OCI-LY1 (cell line): Measurements from ENCODE around the gene NISCH.
A peak's percentile ranks its signal among the peaks of the same experiment; 100 is the strongest.

Experiments
- H2AFZ ChIP-seq: fragments of 200-600 bp; sonication (generic), shearing (Covaris generic); 2 replicates; pipeline ENCODE4 v1.6.0; 2014; ENCODE audit warnings: antibody characterized with exemption, mild to moderate bottlenecking, low read length
- H3F3A ChIP-seq: fragments of 200-600 bp; sonication (generic), shearing (Covaris generic); 2 replicates; pipeline ENCODE4 v1.6.0; 2014; ENCODE audit warnings: mild to moderate bottlenecking, antibody characterized with exemption, low read length, moderate library complexity; ENCODE audit not compliant: insufficient read depth
- H3K27ac ChIP-seq: fragments of 200-600 bp; sonication (generic); 2 replicates; pipeline ENCODE4 v1.5.1; 2014; ENCODE audit warnings: low read length, mixed run types, mild to moderate bottlenecking, low read depth; ENCODE audit not compliant: poor library complexity, severe bottlenecking
- H3K27me3 ChIP-seq: fragments of 200-600 bp; sonication (generic); 2 replicates; pipeline ENCODE4 v1.6.0; 2014; ENCODE audit warnings: antibody characterized with exemption, mild to moderate bottlenecking, low read length, moderate library complexity; ENCODE audit not compliant: insufficient read depth
- H3K36me3 ChIP-seq: fragments of 200-600 bp; sonication (generic); 2 replicates; pipeline ENCODE4 v1.6.1; 2014; ENCODE audit warnings: mild to moderate bottlenecking, antibody characterized with exemption, low read length, moderate library complexity, mixed read lengths; ENCODE audit not compliant: insufficient read depth
- H3K4me1 ChIP-seq: fragments of 200-600 bp; sonication (generic); 2 replicates; pipeline ENCODE4 v1.5.1; 2014; ENCODE audit warnings: mild to moderate bottlenecking, low read length, moderate library complexity; ENCODE audit not compliant: insufficient read depth, severe bottlenecking
- H3K4me2 ChIP-seq: fragments of 200-600 bp; sonication (generic), shearing (Covaris generic); 2 replicates; pipeline ENCODE4 v1.6.1; 2014; ENCODE audit warnings: low read length
- H3K4me3 ChIP-seq: fragments of 200-600 bp; sonication (generic); 2 replicates; pipeline ENCODE4 v1.5.1; 2014; ENCODE audit warnings: low read length, low read depth, mild to moderate bottlenecking, mixed read lengths; ENCODE audit not compliant: poor library complexity, severe bottlenecking
- H3K79me2 ChIP-seq: fragments of 200-600 bp; shearing (Covaris generic); 2 replicates; pipeline ENCODE4 v1.6.1; 2016; ENCODE audit warnings: mixed run types, low read length, mixed read lengths; ENCODE audit not compliant: insufficient read depth
- H3K9ac ChIP-seq: fragments of 200-600 bp; sonication (generic), shearing (Covaris generic); 2 replicates; pipeline ENCODE4 v1.6.1; 2014; ENCODE audit warnings: mild to moderate bottlenecking, low read length, mixed read lengths
- H3K9me2 ChIP-seq: fragments of 200-600 bp; sonication (generic), shearing (Covaris generic); 2 replicates; pipeline ENCODE4 v1.6.1; 2014; ENCODE audit warnings: low read depth, mild to moderate bottlenecking, low read length, mixed read lengths
- H3K9me3 ChIP-seq: fragments of 200-600 bp; shearing (Covaris generic); 2 replicates; pipeline ENCODE4 v1.6.1; 2014; ENCODE audit warnings: low read length, mixed read lengths
- H4K20me1 ChIP-seq: fragments of 200-600 bp; sonication (generic), shearing (Covaris generic); 2 replicates; pipeline ENCODE4 v1.6.0; 2016; ENCODE audit warnings: mild to moderate bottlenecking, low read length; ENCODE audit not compliant: insufficient read depth
- CTCF ChIP-seq: fragments of 200-600 bp; sonication (generic), shearing (Covaris generic); IDR thresholded peaks from 2 replicates; pipeline ENCODE4 v1.5.1; 2017; ENCODE audit warnings: mild to moderate bottlenecking, antibody characterized with exemption, low read length, moderate library complexity, mixed read lengths
- EZH2 ChIP-seq: fragments of 200-600 bp; sonication (generic), shearing (Covaris generic); IDR thresholded peaks from 2 replicates; pipeline ENCODE4 v1.8.0; 2017; ENCODE audit warnings: borderline replicate concordance, mixed run types, mild to moderate bottlenecking, antibody characterized with exemption, low read length, moderate library complexity, mixed read lengths

The NISCH gene

DNA sequence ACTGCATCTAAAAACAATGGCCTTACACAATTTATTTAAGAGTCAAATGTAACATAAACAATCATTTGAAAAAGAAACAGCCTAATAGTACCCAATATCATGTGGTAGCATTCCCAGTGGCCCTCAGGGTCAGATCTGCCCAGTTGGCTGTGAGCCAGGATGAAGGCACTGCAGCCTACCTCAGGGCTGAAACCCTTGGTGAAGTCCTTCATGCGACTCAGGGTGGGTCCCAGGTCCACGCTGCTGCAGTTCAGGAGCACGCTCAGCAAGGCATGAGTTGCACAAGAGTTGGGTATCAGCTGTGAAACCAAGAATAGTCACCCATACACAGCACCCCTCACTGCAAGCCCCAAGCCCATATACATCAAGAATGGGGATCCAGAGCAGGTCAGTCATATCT is 47.6 kb upstream of the NISCH start:
- no peak overlapping the region for H2AFZ ChIP-seq
- H3K4me3 ChIP-seq, result no peak overlapping the region
- peaks cover 10% of the 10 kb centered on the region for H3K79me2 ChIP-seq
- H3K9me3 ChIP-seq, result no peaks in the 10 kb centered on the region
- H3K27me3 ChIP-seq, result no peaks in the 10 kb centered on the region
- H3K36me3 ChIP-seq, result peaks cover 55% of the 10 kb centered on the region
- TF ChIP-seq EZH2 (no peak), CTCF (no peak)
- no peaks in the 10 kb centered on the region for H3K9me2 ChIP-seq
- no peaks in the 10 kb centered on the region for H3F3A ChIP-seq
- H4K20me1 ChIP-seq, result no peaks in the 10 kb centered on the region
- no peak overlapping the region for H3K9ac ChIP-seq
- no peak overlapping the region for H3K4me2 ChIP-seq
- peaks cover 29% of the 10 kb centered on the region for H3K4me1 ChIP-seq
- H3K27ac ChIP-seq, result no peak overlapping the region

DNA sequence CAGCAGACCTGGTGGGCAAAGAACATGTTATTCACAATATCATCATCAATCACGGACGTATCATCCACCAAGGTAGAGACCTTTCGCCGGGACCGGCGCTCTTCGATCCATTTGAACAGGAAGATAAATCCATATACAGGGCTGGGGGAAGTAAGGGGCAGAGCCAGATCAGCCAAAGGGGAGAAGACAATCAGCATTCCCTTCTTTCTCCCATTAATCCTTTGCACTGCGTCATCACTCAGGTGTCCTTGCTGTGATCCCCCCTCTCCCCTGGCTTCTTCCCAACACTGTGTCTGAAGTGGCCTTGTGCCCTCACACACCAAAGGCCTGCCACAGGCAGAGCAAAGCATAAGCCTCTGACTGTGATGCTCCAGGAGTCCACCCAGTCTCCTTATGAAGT is 46.9 kb upstream of the NISCH start:
- Histone ChIP-seq H3K4me2 (peak overlapping the region; percentile 96), H3K79me2 (peaks cover 10% of the 10 kb centered on the region), H3K27ac (no peak overlapping the region), H3K36me3 (peaks cover 48% of the 10 kb centered on the region), H3K27me3 (no peaks in the 10 kb centered on the region), H3K9me3 (no peaks in the 10 kb centered on the region), H3K9ac (no peak overlapping the region; the same call in 1 of the 2 replicates), H3K9me2 (no peaks in the 10 kb centered on the region), H3K4me3 (peak overlapping the region; percentile 98), H2AFZ (no peak overlapping the region), H4K20me1 (no peaks in the 10 kb centered on the region), H3F3A (no peaks in the 10 kb centered on the region), H3K4me1 (peaks cover 29% of the 10 kb centered on the region)
- TF ChIP-seq CTCF, result no peak
- no peak for TF ChIP-seq EZH2

DNA sequence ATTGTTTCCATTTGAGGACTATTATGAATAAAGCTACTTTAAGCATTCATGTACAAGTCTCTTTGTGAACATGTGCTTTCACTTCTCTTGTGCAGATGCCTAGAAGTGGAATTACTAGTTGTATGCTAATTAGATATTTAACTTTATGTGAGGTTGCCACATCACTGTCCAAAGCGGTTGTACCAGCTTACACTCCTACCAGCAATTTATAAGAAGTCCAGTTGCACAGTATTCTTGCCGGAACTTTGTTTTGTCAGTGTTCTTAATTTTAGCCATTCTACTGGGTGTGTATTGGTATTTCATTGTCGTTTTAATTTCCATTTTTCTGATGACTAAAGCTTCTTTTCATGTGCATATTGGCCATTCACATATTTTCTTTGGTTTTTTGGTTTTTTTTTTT is 39.6 kb upstream of the NISCH start:
- Histone ChIP-seq H3K4me2 (no peak overlapping the region), H3K9ac (no peak overlapping the region), H3K4me3 (no peak overlapping the region), H3K79me2 (no peaks in the 10 kb centered on the region), H3K36me3 (no peaks in the 10 kb centered on the region), H3K4me1 (peaks cover 17% of the 10 kb centered on the region), H2AFZ (no peak overlapping the region), H3F3A (no peaks in the 10 kb centered on the region), H3K27me3 (no peaks in the 10 kb centered on the region), H4K20me1 (no peaks in the 10 kb centered on the region), H3K9me2 (no peaks in the 10 kb centered on the region), H3K9me3 (no peaks in the 10 kb centered on the region), H3K27ac (no peak overlapping the region)
- TF ChIP-seq CTCF (no peak), EZH2 (no peak)
